GM21723 (cell line): Measurements from ENCODE around the gene DCLRE1A.

Source experiments
- ATAC-seq: cut with Tn5 transposase; IDR thresholded peaks from one replicate; pipeline ENCODE4 v1.9.1; 2021; ENCODE audit warnings: mild to moderate bottlenecking, moderate library complexity; ENCODE audit not compliant: unreplicated experiment

Gene DCLRE1A

GRCh38 chr10:113854013-113854760 is at the start of gene DCLRE1A, which contains the start of gene NHLRC2:
Gene DCLRE1A (minus strand): TSS chr10:113854082. CDS start chr10:113853182, 900 bp downstream.
Gene NHLRC2 (plus strand): TSS chr10:113854661. CDS start chr10:113854873, 212 bp downstream.
- ATAC-seq = peak; percentile 49

- no peak for ATAC-seq
Measured at GRCh38 chr10:113899952-113900598, 46.2 kb upstream of the DCLRE1A start.

- ATAC-seq = no peak
Measured at GRCh38 chr10:113897693-113898618, 44.1 kb upstream of the DCLRE1A start.

GRCh38 chr10:113895018-113895417 is 41.1 kb upstream of the DCLRE1A start:
- no peak for ATAC-seq

GRCh38 chr10:113894581-113894980 is 40.7 kb upstream of the DCLRE1A start:
- no peak for ATAC-seq

- ATAC-seq = no peak
Measured at GRCh38 chr10:113893570-113893969, 39.7 kb upstream of the DCLRE1A start.

- ATAC-seq = no peak
Measured at GRCh38 chr10:113891476-113891875, 37.6 kb upstream of the DCLRE1A start.

- ATAC-seq = no peak
Measured at GRCh38 chr10:113890769-113891168, 36.9 kb upstream of the DCLRE1A start.

GRCh38 chr10:113889911-113890310 is 36.0 kb upstream of the DCLRE1A start:
- no peak for ATAC-seq

GRCh38 chr10:113882240-113882639 is 28.4 kb upstream of the DCLRE1A start:
- no peak for ATAC-seq

GRCh38 chr10:113880236-113880635 is 26.4 kb upstream of the DCLRE1A start:
- no peak for ATAC-seq

- peak; percentile 92 for ATAC-seq
Measured at GRCh38 chr10:113879691-113880090, 25.8 kb upstream of the DCLRE1A start.

GRCh38 chr10:113876461-113876860 is 22.6 kb upstream of the DCLRE1A start:
- no peak for ATAC-seq

- no peak for ATAC-seq
Measured at GRCh38 chr10:113875212-113875611, 21.3 kb upstream of the DCLRE1A start.

GRCh38 chr10:113872139-113873030 is 18.5 kb upstream of the DCLRE1A start:
- no peak for ATAC-seq

- ATAC-seq = no peak
Measured at GRCh38 chr10:113869789-113870188, 15.9 kb upstream of the DCLRE1A start.

- no peak for ATAC-seq
Measured at GRCh38 chr10:113867904-113868303, 14.0 kb upstream of the DCLRE1A start.

GRCh38 chr10:113866551-113867394 is 12.9 kb upstream of the DCLRE1A start:
- no peak for ATAC-seq

GRCh38 chr10:113865901-113866300 is 12.0 kb upstream of the DCLRE1A start:
- ATAC-seq = no peak
